Activated CD8-positive, alpha-beta memory T cell treated with anti-CD3 and anti-CD28 coated beads for 4 hours (primary cell): ENCODE data around the gene OAS2.
A peak's percentile ranks its signal among the peaks of the same experiment; 100 is the strongest.
"Not testable (repeated sequence)": the region's sequence is repeated elsewhere in the genome, so short reads cannot be mapped to it uniquely, and the experiment has no call there.

ENCODE experiments used
- DNase-seq, 2 donors: peaks; one replicate each; pipeline ENCODE4 v3.0.0-alpha.2; 2020; ENCODE audit warnings: low read depth in 2 of 2

OAS2 gene

GRCh38 chr12:112980491-112981158, 2.3 kb downstream of the OAS2 start:
- no peak for DNase-seq

- no peak for DNase-seq
Observed at GRCh38 chr12:112985642-112986290, 7.4 kb downstream of the OAS2 start.

- no peak for DNase-seq
Observed at GRCh38 chr12:112986291-112986800, 8.0 kb downstream of the OAS2 start.

GRCh38 chr12:112987561-112987960, 9.2 kb downstream of the OAS2 start:
- DNase-seq, result no peak

GRCh38 chr12:112988224-112988623, 9.9 kb downstream of the OAS2 start:
- no peak for DNase-seq

- DNase-seq, result not testable (repeated sequence)
Observed at GRCh38 chr12:112988823-112989385, 10.6 kb downstream of the OAS2 start.

GRCh38 chr12:112989806-112990205, 11.5 kb downstream of the OAS2 start:
- no peak for DNase-seq

- DNase-seq, result peak in 1 of 2 donors; percentile 27
Observed at GRCh38 chr12:112992541-112993398, 14.5 kb downstream of the OAS2 start.

- DNase-seq, result no peak
Observed at GRCh38 chr12:112995008-112995407, 16.7 kb downstream of the OAS2 start.

- no peak for DNase-seq
Observed at GRCh38 chr12:112996501-112996900, 18.2 kb downstream of the OAS2 start.

GRCh38 chr12:112997506-112997905, 19.2 kb downstream of the OAS2 start:
- no peak for DNase-seq

GRCh38 chr12:112998987-112999767, 20.9 kb downstream of the OAS2 start:
- no peak for DNase-seq

- DNase-seq, result no peak
Observed at GRCh38 chr12:113000433-113000832, 22.1 kb downstream of the OAS2 start.

- no peak for DNase-seq
Observed at GRCh38 chr12:113002155-113002554, 23.8 kb downstream of the OAS2 start.

- DNase-seq, result no peak
Observed at GRCh38 chr12:113002676-113003075, 24.4 kb downstream of the OAS2 start.

- no peak for DNase-seq
Observed at GRCh38 chr12:113003636-113004035, 25.3 kb downstream of the OAS2 start.

GRCh38 chr12:113005762-113006161, 27.4 kb downstream of the OAS2 start:
- DNase-seq, result no peak

- no peak for DNase-seq
Observed at GRCh38 chr12:113006206-113006605, 27.9 kb downstream of the OAS2 start.

- no peak for DNase-seq
Observed at GRCh38 chr12:113006641-113007040, 28.3 kb downstream of the OAS2 start.

GRCh38 chr12:113007166-113007565, 28.8 kb downstream of the OAS2 start:
- no peak for DNase-seq

- DNase-seq, result no peak
Observed at GRCh38 chr12:113010701-113011100, 32.4 kb downstream of the OAS2 start.
